GM21447 (cell line): ENCODE results near the gene PLA2R1.
"Not testable (repeated sequence)": the region's sequence is repeated elsewhere in the genome, so short reads cannot be mapped to it uniquely, and the experiment has no call there.

Experiments used
- ATAC-seq: cut with Tn5 transposase; IDR thresholded peaks from one replicate; pipeline ENCODE4 v1.9.1; 2021; ENCODE audit not compliant: unreplicated experiment

PLA2R1 gene

GRCh38 chr2:159984034-159984433 is 78.4 kb downstream of the PLA2R1 start:
- ATAC-seq, result no peak

DNA sequence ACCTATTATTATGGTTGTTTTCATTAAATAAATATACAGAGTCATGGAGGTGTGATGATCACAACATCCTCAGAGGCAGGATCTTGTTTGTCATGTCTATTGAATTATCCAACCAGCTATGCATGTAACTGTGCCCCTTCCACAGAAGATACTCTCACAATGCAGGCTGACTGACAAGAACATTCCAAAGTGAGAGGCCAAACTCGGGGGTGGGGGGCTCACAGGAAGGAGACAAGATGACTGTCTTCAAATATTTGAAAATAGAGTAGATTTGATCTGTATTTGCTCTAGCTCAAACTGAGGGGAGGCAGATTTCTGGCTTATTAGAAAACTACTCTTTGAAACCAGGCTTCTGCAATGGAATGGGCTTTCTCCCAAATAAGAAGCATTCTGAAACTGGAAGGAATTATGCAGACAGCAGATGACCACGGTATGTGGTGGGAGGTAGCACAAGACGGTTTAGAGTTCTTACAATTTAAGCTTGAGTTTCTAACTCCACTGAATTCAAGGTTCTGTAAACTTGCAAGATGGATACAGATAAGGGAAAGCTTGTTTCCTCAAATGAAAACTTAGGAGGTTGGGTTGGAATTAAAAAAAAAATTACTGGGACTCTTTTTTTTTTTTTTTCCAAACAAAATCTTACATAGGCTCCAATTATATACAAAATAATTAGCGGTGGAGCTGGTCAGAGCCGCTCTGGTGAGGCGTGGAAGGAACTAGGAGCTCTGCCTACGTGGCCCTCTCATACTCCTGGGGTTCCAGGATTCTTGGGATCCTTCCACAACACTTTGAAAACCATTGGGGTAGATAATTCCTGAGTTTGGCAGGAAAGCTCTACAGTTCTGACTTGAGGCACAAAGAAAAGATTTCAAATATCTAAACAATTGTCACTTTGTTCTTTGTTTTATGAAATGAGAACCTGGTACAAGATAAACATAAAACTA is 79.3 kb downstream of the PLA2R1 start:
- ATAC-seq, result no peak

GRCh38 chr2:159982270-159982669 is 80.1 kb downstream of the PLA2R1 start:
- no peak for ATAC-seq

- ATAC-seq, result no peak
These were observed 85.8 kb downstream of the PLA2R1 start for GRCh38 chr2:159976527-159977160.

GRCh38 chr2:159973325-159973724 is 89.1 kb downstream of the PLA2R1 start:
- no peak for ATAC-seq

GRCh38 chr2:159971365-159972152 is 90.9 kb downstream of the PLA2R1 start:
- no peak for ATAC-seq

- not testable (repeated sequence) for ATAC-seq
These were observed 91.9 kb downstream of the PLA2R1 start for GRCh38 chr2:159970548-159970947.

DNA sequence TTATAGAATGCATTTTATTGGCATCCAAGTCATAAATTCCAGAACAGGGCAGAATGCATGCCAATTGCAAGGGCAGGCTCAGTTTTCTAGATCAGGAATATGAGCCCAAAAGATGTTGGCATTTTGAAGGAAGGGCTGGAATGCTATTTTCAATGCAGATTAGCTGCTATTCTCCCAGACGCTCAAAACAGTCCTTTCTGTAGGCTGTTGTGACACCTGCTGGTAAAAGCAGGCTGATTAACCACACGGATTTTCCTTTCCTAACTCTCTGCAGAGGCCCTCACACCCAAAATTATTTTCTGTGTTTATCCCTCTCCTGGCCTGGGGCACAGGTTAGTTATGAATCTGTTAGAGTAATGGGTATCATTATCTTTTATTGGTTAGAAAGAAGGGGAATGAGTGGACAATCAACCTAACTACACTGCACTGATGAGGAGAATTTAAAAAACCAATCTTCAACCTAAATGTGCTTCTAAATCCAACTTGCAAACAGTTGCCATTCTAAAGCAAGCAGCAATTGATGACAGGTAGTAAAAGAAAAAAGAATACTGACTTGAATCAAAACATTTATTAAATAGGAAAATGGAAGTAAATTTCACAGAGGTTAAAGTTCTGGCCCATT is 94.0 kb downstream of the PLA2R1 start:
- peak; percentile 40 for ATAC-seq

GRCh38 chr2:159963700-159964099 is 98.7 kb downstream of the PLA2R1 start:
- ATAC-seq, result peak; percentile 79

DNA sequence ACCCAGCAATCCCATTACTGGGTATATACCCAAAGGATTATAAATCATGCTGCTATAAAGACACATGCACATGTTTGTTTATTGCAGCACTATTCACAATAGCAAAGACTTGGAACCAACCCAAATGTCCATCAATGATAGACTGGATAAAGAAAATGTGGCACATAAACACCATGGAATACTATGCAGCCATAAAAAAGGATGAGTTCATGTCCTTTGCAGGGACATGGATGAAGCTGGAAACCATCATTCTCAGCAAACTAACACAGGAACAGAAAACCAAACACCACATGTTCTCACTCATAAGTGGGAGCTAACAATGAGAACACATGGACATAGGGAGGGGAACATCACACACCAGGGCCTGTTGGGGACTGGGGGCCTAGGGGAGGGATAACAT is 99.9 kb downstream of the PLA2R1 start:
- not testable (repeated sequence) for ATAC-seq

DNA sequence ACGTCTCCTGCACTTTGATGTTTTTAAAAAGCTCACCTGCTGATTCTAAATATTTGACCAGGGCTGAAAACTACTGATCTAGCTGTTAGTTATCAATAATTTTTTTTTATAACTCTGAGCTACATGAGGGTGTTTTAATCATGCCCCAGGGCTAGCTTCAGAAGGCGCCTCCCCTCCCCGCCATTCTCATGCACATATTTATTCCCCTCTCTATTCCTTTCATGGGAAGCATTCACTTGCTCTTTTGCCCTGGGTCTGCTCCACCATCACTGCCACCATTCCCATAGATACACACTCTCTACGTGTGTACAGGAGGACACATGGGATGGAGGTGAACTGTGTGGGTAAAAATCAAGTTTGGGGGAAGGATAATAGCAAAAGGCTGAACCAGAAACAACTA is 101.0 kb downstream of the PLA2R1 start:
- ATAC-seq, result no peak

DNA sequence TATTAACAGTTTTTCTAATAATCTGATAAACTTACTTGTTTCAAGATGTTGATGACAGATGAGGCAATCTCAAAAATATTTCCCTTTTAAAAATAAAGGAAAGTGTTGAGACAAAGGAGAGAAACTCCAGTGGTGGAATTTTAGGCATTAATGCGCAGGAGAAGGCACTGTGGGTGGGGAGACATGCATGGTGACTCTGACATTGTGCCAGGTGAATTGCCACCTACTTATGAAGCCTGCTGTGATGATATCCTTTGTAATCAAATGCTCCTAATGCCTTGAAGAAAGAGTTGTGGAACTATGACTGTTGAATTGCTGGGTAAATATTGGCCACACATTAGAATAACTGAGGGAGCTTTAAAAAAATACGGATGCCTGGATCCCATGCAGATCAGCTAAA is 101.4 kb downstream of the PLA2R1 start:
- ATAC-seq, result no peak

DNA sequence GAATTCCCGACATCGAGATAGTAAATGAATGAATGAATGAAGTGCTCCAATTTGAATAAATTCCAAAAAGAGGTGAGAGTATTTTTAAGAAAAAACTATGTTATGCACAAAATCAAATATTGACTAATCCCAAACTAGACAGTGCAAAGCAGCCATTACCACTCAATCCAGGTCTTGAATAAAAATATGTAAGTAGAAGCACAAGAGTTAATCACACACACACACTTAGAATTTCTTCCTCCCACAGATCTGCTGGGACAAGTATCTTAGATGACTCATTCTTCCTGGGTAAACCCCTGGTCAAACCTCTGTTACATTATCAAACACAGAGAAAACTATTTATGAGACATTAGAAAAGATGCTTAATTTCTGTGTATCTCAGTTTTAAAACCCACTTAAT is 102.0 kb downstream of the PLA2R1 start:
- peak; percentile 67 for ATAC-seq

GRCh38 chr2:159959136-159959535 is 103.3 kb downstream of the PLA2R1 start:
- no peak for ATAC-seq

DNA sequence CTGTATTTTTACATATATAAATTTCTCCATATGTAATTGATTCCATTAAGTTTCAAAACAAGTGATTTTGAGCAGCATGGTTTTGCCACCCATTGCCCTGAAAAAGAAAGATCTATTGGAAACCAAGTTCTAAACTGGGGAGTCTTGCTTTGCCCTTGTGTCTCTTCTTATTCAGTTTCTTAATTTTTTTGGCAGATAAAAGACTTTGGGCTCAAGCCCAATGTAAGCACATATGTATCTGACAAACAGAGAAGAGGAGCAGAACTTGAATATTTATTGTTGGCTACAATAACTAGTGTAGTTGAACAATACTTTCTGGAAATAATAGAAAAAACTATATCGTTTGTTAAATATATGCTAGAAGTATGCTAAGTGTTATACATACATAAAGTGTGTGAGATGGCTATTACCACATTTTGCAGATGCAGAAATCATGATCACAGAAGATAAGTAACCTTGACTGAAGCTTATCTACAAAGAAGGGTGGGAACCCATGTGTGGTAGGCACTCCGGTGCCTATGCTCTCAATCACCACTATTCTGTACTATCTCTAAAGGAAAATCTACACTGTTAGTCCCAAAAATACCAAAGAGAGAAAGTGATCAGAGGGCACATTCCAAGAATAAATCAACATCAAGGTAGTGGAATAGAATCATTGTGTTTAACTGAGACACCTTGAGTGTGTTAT is 109.1 kb downstream of the PLA2R1 start:
- ATAC-seq, result no peak

DNA sequence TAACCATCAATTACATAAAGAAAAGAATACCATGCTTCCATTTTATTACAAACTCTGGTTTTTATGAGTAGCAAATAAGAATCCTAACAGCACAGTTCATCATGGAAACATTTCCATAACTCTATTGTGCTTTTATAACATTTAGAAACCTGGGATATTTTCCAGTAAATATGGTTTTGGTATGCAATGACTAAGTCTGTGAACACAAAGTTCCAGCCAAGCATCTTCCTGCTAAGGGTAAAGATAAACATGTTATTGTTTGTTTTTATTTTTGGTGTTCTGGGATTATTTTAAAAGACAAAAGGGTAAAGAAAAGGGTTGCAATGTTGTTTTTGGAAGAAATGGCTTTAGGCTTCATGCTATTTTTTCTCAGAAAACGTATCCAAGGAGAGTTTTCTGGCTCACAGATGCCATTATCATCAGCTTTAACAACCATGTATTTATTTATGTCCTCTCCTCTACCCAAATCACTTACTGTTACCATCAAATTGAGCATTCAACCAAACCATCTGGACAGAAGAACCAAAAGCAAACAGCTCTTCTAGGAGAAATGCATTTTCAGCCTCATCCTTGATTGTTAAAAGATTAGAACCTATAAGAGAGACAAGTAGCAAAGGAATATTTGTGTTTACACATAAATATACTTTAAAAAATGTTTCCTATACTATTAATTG is 116.0 kb downstream of the PLA2R1 start:
- ATAC-seq, result no peak

- no peak for ATAC-seq
These were observed 117.5 kb downstream of the PLA2R1 start for GRCh38 chr2:159944874-159945273.

DNA sequence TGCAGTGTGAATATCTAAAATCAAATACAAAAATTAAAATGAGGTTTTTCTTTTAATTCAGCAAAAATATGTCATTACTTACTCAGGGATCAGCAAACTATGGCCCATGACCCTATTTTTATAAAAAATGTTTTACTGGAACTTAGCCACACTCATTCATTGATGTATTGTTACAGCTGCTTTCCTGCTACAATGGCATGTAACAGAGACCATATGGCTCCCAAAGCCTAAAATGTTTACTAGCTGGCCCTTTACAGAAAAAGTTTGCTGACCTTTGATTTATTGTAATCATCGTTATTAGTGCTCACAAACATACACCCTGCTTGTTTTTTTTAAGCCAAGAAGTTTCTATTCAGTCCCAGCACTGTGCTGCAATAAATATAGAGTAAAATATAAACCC is 120.3 kb downstream of the PLA2R1 start:
- ATAC-seq, result no peak

GRCh38 chr2:159941729-159942128 is 120.7 kb downstream of the PLA2R1 start:
- no peak for ATAC-seq

- peak; percentile 87 for ATAC-seq
These were observed 122.5 kb downstream of the PLA2R1 start for GRCh38 chr2:159939946-159940345.
